Mesendoderm (in vitro differentiated cells): Measurements from ENCODE around the gene SEC16B. TPM values are rescaled to one million over a fixed set of nuclear protein-coding genes. Genes with fewer than 3 reads are reported as not detected.

Experiments used
- DNase-seq: peaks from one replicate; pipeline ENCODE4 v3.0.0; 2013
- H2AK5ac ChIP-seq: 2 replicates; pipeline ENCODE4 v1.6.1; 2013; ENCODE audit warnings: low read length, inconsistent platforms
- H2BK120ac ChIP-seq: 2 replicates; pipeline ENCODE4 v1.6.1; 2013; ENCODE audit warnings: low read depth, mild to moderate bottlenecking, low read length, moderate library complexity, mixed read lengths
- H2BK15ac ChIP-seq: replicated peaks from 2 replicates; pipeline ENCODE4 v1.6.1; 2013; ENCODE audit warnings: low read depth, mild to moderate bottlenecking, moderate library complexity
- H2BK5ac ChIP-seq: 2 replicates; pipeline ENCODE4 v1.6.1; 2013; ENCODE audit warnings: low read length, inconsistent platforms
- H3K18ac ChIP-seq: 2 replicates; pipeline ENCODE4 v1.6.1; 2013; ENCODE audit warnings: mild to moderate bottlenecking, low read length, mixed read lengths
- H3K23ac ChIP-seq: one replicate; pipeline ENCODE4 v1.6.1; 2013; ENCODE audit warnings: low read length
- H3K27ac ChIP-seq: 2 replicates; pipeline ENCODE4 v1.5.1; 2013; ENCODE audit warnings: low read depth, mild to moderate bottlenecking, inconsistent platforms, low read length, moderate library complexity
- H3K27me3 ChIP-seq: 2 replicates; pipeline ENCODE4 v1.6.1; 2013; ENCODE audit warnings: low read length, control low read depth, mild to moderate bottlenecking, inconsistent platforms; ENCODE audit not compliant: insufficient read depth, poor library complexity
- H3K36me3 ChIP-seq: 2 replicates; pipeline ENCODE4 v1.6.1; 2013; ENCODE audit warnings: low read length, inconsistent platforms; ENCODE audit not compliant: control insufficient read depth, insufficient read depth
- H3K4ac ChIP-seq: one replicate; pipeline ENCODE4 v1.6.1; 2013; ENCODE audit warnings: low read depth, mild to moderate bottlenecking, low read length, moderate library complexity
- H3K4me1 ChIP-seq: 2 replicates; pipeline ENCODE4 v1.6.1; 2013; ENCODE audit warnings: low read depth, low read length, inconsistent platforms; ENCODE audit not compliant: control insufficient read depth
- H3K4me2 ChIP-seq: 2 replicates; pipeline ENCODE4 v1.6.1; 2013; ENCODE audit warnings: low read length
- H3K4me3 ChIP-seq: 2 replicates; pipeline ENCODE4 v1.5.1; 2013; ENCODE audit warnings: mild to moderate bottlenecking, low read length
- H3K56ac ChIP-seq: one replicate; pipeline ENCODE4 v1.6.1; 2013; ENCODE audit warnings: low read length
- H3K79me1 ChIP-seq: 2 replicates; pipeline ENCODE4 v1.6.1; 2013; ENCODE audit warnings: low read length, inconsistent platforms
- H3K79me2 ChIP-seq: 2 replicates; pipeline ENCODE4 v1.6.1; 2013; ENCODE audit warnings: mild to moderate bottlenecking, low read length; ENCODE audit not compliant: control insufficient read depth, insufficient read depth
- H3K9ac ChIP-seq: 2 replicates; pipeline ENCODE4 v1.6.1; 2013; ENCODE audit warnings: low read length, inconsistent platforms
- H4K5ac ChIP-seq: one replicate; pipeline ENCODE4 v1.6.1; 2013; ENCODE audit warnings: low read length
- H4K8ac ChIP-seq: one replicate; pipeline ENCODE4 v1.6.1; 2013; ENCODE audit warnings: low read depth, mild to moderate bottlenecking, control low read depth, low read length, moderate library complexity
- WGBS: extraction: QIAGEN DNeasy Blood & Tissue Kit; methylation state at CpG from one replicate; pipeline ENCODE4 v1.1.7; 2013; ENCODE audit warnings: low lambda C conversion rate, missing lambda C conversion rate; ENCODE audit not compliant: insufficient coverage; ENCODE audit errors: extremely low coverage; 5-methylcytosine and 5-hydroxymethylcytosine counted together
- polyA plus RNA-seq, 2 experiments: library from polyadenylated mRNA; stranded (reverse); fragments of 200-250 nt; gene quantifications; one replicate each; pipeline ENCODE4 v1.2.3, GENCODE V29; 2013

SEC16B gene
- polyA plus RNA-seq (2013, experiment 1 of 2) = 0.37 TPM
- 0.28 TPM for polyA plus RNA-seq (2013, experiment 2 of 2)

- H2BK120ac ChIP-seq = no peak within 1 kb of the TSS
- no CpG with 5 or more reads among the region's 12 CpGs for WGBS
These were observed at the start of gene SEC16B for GRCh38 chr1:177969825-177970371. TSS of gene SEC16B (minus strand) at chr1:177970058. CDS start at chr1:177967981, 2,077 bp downstream.

GRCh38 chr1:178019622-178020021, 49.8 kb upstream of the SEC16B start:
- no CpG with 5 or more reads among the region's 2 CpGs for WGBS

More at GRCh38 chr1:177969825-177970371, at the start of gene SEC16B:
- Histone ChIP-seq H4K8ac (no peak within 1 kb of the TSS), H3K27ac (no peak within 1 kb of the TSS), H2AK5ac (no peak within 1 kb of the TSS), H3K79me2 (no peaks in the 10 kb centered on the region), H3K23ac (no peak within 1 kb of the TSS), H3K18ac (no peak within 1 kb of the TSS), H3K4ac (no peak within 1 kb of the TSS), H2BK15ac (no peak within 1 kb of the TSS), H3K4me1 (no peaks in the 10 kb centered on the region), H3K4me2 (no peak within 1 kb of the TSS), H3K27me3 (no peaks in the 10 kb centered on the region), H3K4me3 (no peak within 1 kb of the TSS), H4K5ac (no peak within 1 kb of the TSS), H3K56ac (no peak within 1 kb of the TSS), H3K9ac (no peak within 1 kb of the TSS), H3K36me3 (no peaks in the 10 kb centered on the region), H3K79me1 (no peaks in the 10 kb centered on the region), H2BK5ac (no peak within 1 kb of the TSS)
- no peak for DNase-seq

GRCh38 chr1:178019208-178019607, 49.4 kb upstream of the SEC16B start:
- Histone ChIP-seq H2BK120ac (no peak overlapping the region), H4K8ac (no peak overlapping the region), H2BK5ac (no peak overlapping the region), H3K4me1 (no peaks in the 10 kb centered on the region), H2BK15ac (no peak overlapping the region), H3K36me3 (no peaks in the 10 kb centered on the region), H3K79me2 (no peaks in the 10 kb centered on the region), H3K18ac (no peak overlapping the region), H3K56ac (no peak overlapping the region), H3K23ac (no peak overlapping the region), H3K4me2 (no peak overlapping the region), H3K4ac (no peak overlapping the region), H3K27ac (no peak overlapping the region), H3K9ac (no peak overlapping the region), H4K5ac (no peak overlapping the region), H3K79me1 (no peaks in the 10 kb centered on the region), H2AK5ac (no peak overlapping the region), H3K27me3 (no peaks in the 10 kb centered on the region), H3K4me3 (no peak overlapping the region)
- no CpG with 5 or more reads among the region's 1 CpG for WGBS
- DNase-seq = no peak

More at GRCh38 chr1:178019622-178020021, 49.8 kb upstream of the SEC16B start:
- Histone ChIP-seq H3K27ac (no peak overlapping the region), H4K5ac (no peak overlapping the region), H3K36me3 (no peaks in the 10 kb centered on the region), H2BK5ac (no peak overlapping the region), H3K79me2 (no peaks in the 10 kb centered on the region), H3K4ac (no peak overlapping the region), H3K4me3 (no peak overlapping the region), H3K18ac (no peak overlapping the region), H2AK5ac (no peak overlapping the region), H3K27me3 (no peaks in the 10 kb centered on the region), H2BK120ac (no peak overlapping the region), H3K9ac (no peak overlapping the region), H3K23ac (no peak overlapping the region), H3K79me1 (no peaks in the 10 kb centered on the region), H3K56ac (no peak overlapping the region), H3K4me1 (no peaks in the 10 kb centered on the region), H2BK15ac (no peak overlapping the region), H4K8ac (no peak overlapping the region), H3K4me2 (no peak overlapping the region)
- DNase-seq = no peak

GRCh38 chr1:178017517-178017916, 47.7 kb upstream of the SEC16B start:
- no CpG with 5 or more reads among the region's 2 CpGs for WGBS
- Histone ChIP-seq H2BK5ac (no peak overlapping the region), H3K4ac (no peak overlapping the region), H3K4me1 (no peaks in the 10 kb centered on the region), H3K27ac (no peak overlapping the region), H3K36me3 (no peaks in the 10 kb centered on the region), H3K4me3 (no peak overlapping the region), H3K56ac (no peak overlapping the region), H3K79me2 (no peaks in the 10 kb centered on the region), H3K9ac (no peak overlapping the region), H3K4me2 (no peak overlapping the region), H3K23ac (no peak overlapping the region), H3K18ac (no peak overlapping the region), H2AK5ac (no peak overlapping the region), H3K79me1 (no peaks in the 10 kb centered on the region), H4K8ac (no peak overlapping the region), H4K5ac (no peak overlapping the region), H2BK120ac (no peak overlapping the region), H2BK15ac (no peak overlapping the region), H3K27me3 (no peaks in the 10 kb centered on the region)
- no peak for DNase-seq

DNA sequence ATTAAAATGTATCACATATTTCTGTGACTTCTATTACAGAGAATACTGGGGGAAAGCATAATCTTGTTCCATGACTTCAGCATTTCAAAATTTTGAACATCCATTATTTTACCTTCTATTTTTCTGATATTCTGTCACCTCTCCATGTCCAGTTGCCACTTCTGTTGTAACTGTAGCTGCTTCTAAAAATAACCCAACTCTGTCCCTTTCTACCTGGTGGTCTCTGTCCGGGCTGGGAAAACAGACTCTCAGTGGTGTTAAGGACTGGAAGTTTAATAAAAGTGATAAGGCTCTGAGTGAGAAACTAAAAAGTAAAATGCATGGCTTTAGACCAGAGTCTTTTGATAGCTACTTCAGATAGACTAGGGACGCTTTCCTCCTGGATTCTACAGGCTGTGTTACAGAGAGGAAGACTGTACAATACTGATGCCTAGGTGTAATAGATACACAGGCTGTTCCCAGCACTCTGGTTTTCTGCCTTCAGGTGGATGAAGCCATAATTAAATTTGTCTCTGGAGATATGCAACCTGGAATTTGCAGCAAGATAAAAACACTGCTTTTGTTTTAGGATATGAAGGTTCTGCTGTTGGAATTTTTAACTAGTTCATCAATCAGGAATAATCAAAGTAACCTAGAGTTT, 42.1 kb upstream of the SEC16B start:
- no peak overlapping the region for H4K5ac ChIP-seq
- no peak overlapping the region for H3K9ac ChIP-seq
- H3K4me3 ChIP-seq = no peak overlapping the region
- H3K36me3 ChIP-seq = no peaks in the 10 kb centered on the region
- H2BK15ac ChIP-seq = no peak overlapping the region
- no peak overlapping the region for H3K56ac ChIP-seq
- no peak overlapping the region for H2BK120ac ChIP-seq
- H3K4me2 ChIP-seq = no peak overlapping the region
- H3K79me2 ChIP-seq = no peaks in the 10 kb centered on the region
- peaks cover 7% of the 10 kb centered on the region for H3K4me1 ChIP-seq
- H3K79me1 ChIP-seq = no peaks in the 10 kb centered on the region
- no peak overlapping the region for H3K4ac ChIP-seq
- DNase-seq = no peak
- no peaks in the 10 kb centered on the region for H3K27me3 ChIP-seq
- no peak overlapping the region for H3K23ac ChIP-seq
- H3K27ac ChIP-seq = no peak overlapping the region
- no CpG with 5 or more reads among the region's 2 CpGs for WGBS
- no peak overlapping the region for H4K8ac ChIP-seq
- no peak overlapping the region for H2AK5ac ChIP-seq
- H2BK5ac ChIP-seq = no peak overlapping the region
- no peak overlapping the region for H3K18ac ChIP-seq

- Histone ChIP-seq H3K79me1 (no peaks in the 10 kb centered on the region), H3K4me1 (peaks cover 7% of the 10 kb centered on the region), H4K8ac (no peak overlapping the region), H3K4ac (peak overlapping the region; percentile 36), H3K4me2 (no peak overlapping the region), H2BK15ac (no peak overlapping the region), H2BK120ac (no peak overlapping the region), H3K27ac (no peak overlapping the region), H4K5ac (no peak overlapping the region), H2AK5ac (no peak overlapping the region), H3K27me3 (no peaks in the 10 kb centered on the region), H3K56ac (peak overlapping the region; percentile 25), H3K79me2 (no peaks in the 10 kb centered on the region), H3K23ac (no peak overlapping the region), H3K36me3 (no peaks in the 10 kb centered on the region), H3K9ac (no peak overlapping the region), H3K4me3 (no peak overlapping the region), H3K18ac (no peak overlapping the region), H2BK5ac (no peak overlapping the region)
- WGBS = no CpG with 5 or more reads among the region's 3 CpGs
- no peak for DNase-seq
These were observed 41.6 kb upstream of the SEC16B start for GRCh38 chr1:178011465-178011828.
